NCI-H510A (cell line): ENCODE measurements around the gene CD59.
"Not testable (repeated sequence)": the region's sequence is repeated elsewhere in the genome, so short reads cannot be mapped to it uniquely, and the experiment has no call there.

Experiments used
- DNase-seq: peaks from one replicate; lab custom pipeline; 2025; lab: John Stamatoyannopoulos, UW

Gene CD59

GRCh38 chr11:33692541-33692940 lies 43.7 kb downstream of the CD59 start:
- DNase-seq = no peak

GRCh38 chr11:33692013-33692504 lies 44.2 kb downstream of the CD59 start:
- DNase-seq = no peak

- DNase-seq = no peak
Measured at GRCh38 chr11:33691066-33691864, 45.0 kb downstream of the CD59 start.

- no peak for DNase-seq
Measured at GRCh38 chr11:33690290-33691065, 45.7 kb downstream of the CD59 start.

GRCh38 chr11:33689501-33689900 lies 46.7 kb downstream of the CD59 start:
- DNase-seq = no peak

- DNase-seq = no peak
Measured at GRCh38 chr11:33689085-33689484, 47.1 kb downstream of the CD59 start.

GRCh38 chr11:33687733-33688479 lies 48.3 kb downstream of the CD59 start:
- DNase-seq = no peak

- DNase-seq = no peak
Measured at GRCh38 chr11:33685082-33685481, 51.1 kb downstream of the CD59 start.

GRCh38 chr11:33684003-33684706 lies 52.1 kb downstream of the CD59 start:
- DNase-seq = no peak

- DNase-seq = no peak
Measured at GRCh38 chr11:33682446-33682845, 53.8 kb downstream of the CD59 start.

- DNase-seq = no peak
Measured at GRCh38 chr11:33682019-33682418, 54.2 kb downstream of the CD59 start.

GRCh38 chr11:33678616-33679015 lies 57.6 kb downstream of the CD59 start:
- not testable (repeated sequence) for DNase-seq

GRCh38 chr11:33674035-33674814 lies 62.0 kb downstream of the CD59 start:
- DNase-seq = no peak

GRCh38 chr11:33672273-33672672 lies 64.0 kb downstream of the CD59 start:
- no peak for DNase-seq

- no peak for DNase-seq
Measured at GRCh38 chr11:33670250-33671011, 65.8 kb downstream of the CD59 start.

GRCh38 chr11:33669598-33670249 lies 66.5 kb downstream of the CD59 start:
- no peak for DNase-seq

- no peak for DNase-seq
Measured at GRCh38 chr11:33668951-33669596, 67.1 kb downstream of the CD59 start.

- DNase-seq = no peak
Measured at GRCh38 chr11:33668468-33668825, 67.8 kb downstream of the CD59 start.

GRCh38 chr11:33667819-33668467 lies 68.3 kb downstream of the CD59 start:
- DNase-seq = no peak
